ENCODE results near the gene A4GALT.
"Not testable (repeated sequence)": the region's sequence is repeated elsewhere in the genome, so short reads cannot be mapped to it uniquely, and the experiment has no call there.

The A4GALT gene

GRCh38 chr22:42742940-42743339 lies 22.3 kb upstream of the A4GALT start:
- DNase-seq (ENCODE audit: low read depth), result no peak

GRCh38 chr22:42740320-42740719 lies 19.6 kb upstream of the A4GALT start:
- DNase-seq (ENCODE audit: low read depth), result not testable (repeated sequence)

GRCh38 chr22:42734406-42734805 lies 13.7 kb upstream of the A4GALT start:
- DNase-seq (ENCODE audit: low read depth), result no peak

- DNase-seq (ENCODE audit: low read depth), result not testable (repeated sequence)
Observed at GRCh38 chr22:42733394-42733793, 12.7 kb upstream of the A4GALT start.

- DNase-seq (ENCODE audit: low read depth), result no peak
Observed at GRCh38 chr22:42732081-42732480, 11.4 kb upstream of the A4GALT start.

- DNase-seq (ENCODE audit: low read depth), result no peak
Observed at GRCh38 chr22:42726811-42727210, 6.1 kb upstream of the A4GALT start.

- no peak for DNase-seq (ENCODE audit: low read depth)
Observed at GRCh38 chr22:42725606-42726355, 5.1 kb upstream of the A4GALT start.

- no peak for DNase-seq (ENCODE audit: low read depth)
Observed at GRCh38 chr22:42724062-42724461, 3.4 kb upstream of the A4GALT start.

- no peak for DNase-seq (ENCODE audit: low read depth)
Observed at GRCh38 chr22:42721045-42721434, 370 bp upstream of the A4GALT start.

GRCh38 chr22:42719656-42720262 lies 911 bp downstream of the A4GALT start:
- no peak for DNase-seq (ENCODE audit: low read depth)

GRCh38 chr22:42719133-42719532 lies 1.5 kb downstream of the A4GALT start:
- DNase-seq (ENCODE audit: low read depth), result no peak

- no peak for DNase-seq (ENCODE audit: low read depth)
Observed at GRCh38 chr22:42717197-42717928, 3.3 kb downstream of the A4GALT start.

GRCh38 chr22:42716649-42717127 lies 4.0 kb downstream of the A4GALT start:
- no peak for DNase-seq (ENCODE audit: low read depth)

- DNase-seq (ENCODE audit: low read depth), result no peak
Observed at GRCh38 chr22:42716221-42716620, 4.4 kb downstream of the A4GALT start.

- no peak for DNase-seq (ENCODE audit: low read depth)
Observed at GRCh38 chr22:42714768-42715390, 5.8 kb downstream of the A4GALT start.

GRCh38 chr22:42714308-42714707 lies 6.4 kb downstream of the A4GALT start:
- no peak for DNase-seq (ENCODE audit: low read depth)

GRCh38 chr22:42711895-42712837 lies 8.5 kb downstream of the A4GALT start:
- no peak for DNase-seq (ENCODE audit: low read depth)

- DNase-seq (ENCODE audit: low read depth), result no peak
Observed at GRCh38 chr22:42711281-42711731, 9.4 kb downstream of the A4GALT start.

- no peak for DNase-seq (ENCODE audit: low read depth)
Observed at GRCh38 chr22:42708417-42708816, 12.3 kb downstream of the A4GALT start.

- DNase-seq (ENCODE audit: low read depth), result no peak
Observed at GRCh38 chr22:42707496-42707895, 13.2 kb downstream of the A4GALT start.

- DNase-seq (ENCODE audit: low read depth), result no peak
Observed at GRCh38 chr22:42704896-42705295, 15.8 kb downstream of the A4GALT start.

Measured in stimulated activated CD8-positive, alpha-beta memory T cell treated with anti-CD3 and anti-CD28 coated beads, Interleukin-15, amount 100 ng/mL, for 1 hour (primary cell).